HG03064 (cell line): ENCODE data around the gene BARHL2.

Experiments
- ATAC-seq: cut with Tn5 transposase; IDR thresholded peaks from one replicate; pipeline ENCODE4 v1.9.1; 2021; ENCODE audit warnings: low read depth; ENCODE audit not compliant: unreplicated experiment

The BARHL2 gene

DNA sequence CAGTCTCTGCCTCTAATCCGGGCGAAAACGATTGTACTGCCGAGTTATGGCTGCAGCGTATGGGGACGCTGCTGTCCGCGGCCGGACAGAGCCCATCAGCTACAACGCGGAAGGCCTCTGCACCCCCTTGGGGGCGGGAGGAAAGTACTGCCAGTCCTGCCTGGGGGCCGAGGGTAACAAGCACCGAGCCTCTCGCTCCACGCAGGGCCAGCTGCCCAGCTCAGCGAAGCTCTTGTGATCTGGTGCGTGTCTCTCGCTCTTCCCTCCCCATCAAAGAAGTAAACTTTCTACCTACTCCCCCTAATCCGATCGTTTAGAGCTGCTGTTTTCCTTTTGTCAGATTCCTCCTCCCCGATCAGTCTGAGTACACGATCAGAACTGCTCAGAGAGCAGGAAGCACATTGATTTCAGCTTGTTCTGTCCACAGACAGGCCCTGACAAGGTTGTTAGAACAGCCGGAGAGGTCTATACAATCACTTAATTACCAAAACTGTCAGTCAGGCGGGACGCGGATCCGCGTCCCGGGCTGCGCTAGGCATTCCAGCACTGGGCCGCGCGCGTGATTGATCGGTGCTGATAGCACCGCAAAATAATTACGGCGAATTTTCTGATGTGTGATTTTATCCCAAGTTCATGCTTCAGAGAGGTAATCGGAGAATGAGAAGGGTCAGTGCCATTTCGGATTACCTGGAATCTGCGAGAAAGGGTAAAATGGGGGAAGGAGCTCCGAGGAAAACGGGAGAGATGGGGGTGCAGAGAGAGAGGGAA is 8.7 kb upstream of the BARHL2 start:
- ATAC-seq, result no peak

DNA sequence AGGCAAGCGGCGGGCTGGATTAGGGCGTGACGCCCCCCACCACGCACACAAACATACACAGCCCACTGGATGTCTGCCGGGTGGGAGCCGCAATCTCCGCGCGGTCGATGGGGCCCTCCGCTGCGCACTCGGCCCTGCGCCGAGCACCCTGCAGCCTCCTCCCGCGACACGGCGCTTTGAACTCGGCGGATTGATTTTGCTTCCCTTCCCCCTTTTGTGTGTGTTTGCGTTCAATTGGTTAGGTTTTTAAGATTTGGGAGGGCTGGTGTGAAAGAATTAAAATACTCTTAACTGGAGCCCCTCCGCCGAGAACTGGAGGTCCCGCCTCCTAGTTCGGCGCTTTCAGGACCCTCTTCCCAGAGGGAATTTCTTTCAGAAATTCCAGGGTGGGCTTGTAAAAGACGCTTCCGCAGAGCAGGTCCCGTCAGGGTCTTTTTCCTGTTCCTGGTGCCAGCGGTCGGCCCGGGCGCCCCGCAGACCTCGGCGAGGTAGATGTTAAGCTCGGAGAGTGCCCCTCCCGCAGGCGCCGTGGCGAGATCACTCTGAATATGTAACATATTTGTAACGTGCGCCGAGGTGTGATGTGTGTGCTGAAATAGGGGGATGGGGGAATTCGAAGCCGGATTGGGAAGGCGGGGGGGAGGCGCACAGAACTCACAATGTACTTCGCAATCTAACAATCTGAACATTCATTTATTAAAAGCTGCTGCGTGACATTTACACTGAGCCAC is 8.0 kb upstream of the BARHL2 start:
- no peak for ATAC-seq

DNA sequence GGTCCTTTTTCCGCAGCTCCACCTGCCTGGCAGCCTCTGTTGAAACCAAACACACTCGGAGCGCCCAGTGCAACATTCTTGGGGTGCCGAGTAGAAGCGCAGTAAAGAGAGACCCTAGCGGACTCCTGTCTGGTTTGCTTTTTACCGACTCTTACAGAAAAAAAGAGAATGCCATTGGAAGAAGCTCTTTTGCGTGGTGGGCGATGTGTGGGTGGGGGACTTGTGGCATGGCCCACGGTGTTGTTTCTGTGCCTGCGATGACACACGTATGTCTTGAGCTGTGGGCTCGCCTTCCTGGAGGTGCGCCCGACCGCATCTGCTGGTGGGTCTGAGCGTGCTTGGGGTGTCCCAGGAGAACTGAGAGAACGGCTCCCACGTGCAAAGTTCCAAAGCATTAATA is 7.3 kb upstream of the BARHL2 start:
- ATAC-seq, result no peak

DNA sequence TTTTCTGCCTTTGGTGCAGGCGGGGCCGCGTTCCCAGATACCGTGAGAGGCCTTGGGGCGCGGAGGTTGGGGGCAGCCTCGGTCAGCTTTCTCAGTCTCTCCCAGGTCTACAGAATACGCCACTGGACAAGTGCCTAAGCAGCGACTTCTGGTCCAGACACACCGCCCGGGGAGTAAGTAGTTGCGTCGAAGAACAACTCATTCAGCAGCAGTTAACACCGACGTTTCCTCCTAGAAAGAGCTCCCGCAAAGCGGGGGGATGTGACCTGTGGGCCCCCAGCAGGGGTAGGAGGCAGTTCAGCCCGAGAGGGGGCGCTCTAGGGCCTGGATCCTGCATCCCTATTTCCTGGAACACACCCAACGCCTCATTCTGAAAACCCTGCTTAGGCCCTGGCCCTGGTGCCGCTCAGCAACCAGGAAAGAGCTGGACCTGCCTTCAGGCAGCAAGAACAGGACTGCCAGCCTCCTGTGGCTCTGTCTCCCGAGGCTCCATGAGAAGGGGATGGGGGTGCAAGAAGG is 6.5 kb upstream of the BARHL2 start:
- ATAC-seq, result no peak

DNA sequence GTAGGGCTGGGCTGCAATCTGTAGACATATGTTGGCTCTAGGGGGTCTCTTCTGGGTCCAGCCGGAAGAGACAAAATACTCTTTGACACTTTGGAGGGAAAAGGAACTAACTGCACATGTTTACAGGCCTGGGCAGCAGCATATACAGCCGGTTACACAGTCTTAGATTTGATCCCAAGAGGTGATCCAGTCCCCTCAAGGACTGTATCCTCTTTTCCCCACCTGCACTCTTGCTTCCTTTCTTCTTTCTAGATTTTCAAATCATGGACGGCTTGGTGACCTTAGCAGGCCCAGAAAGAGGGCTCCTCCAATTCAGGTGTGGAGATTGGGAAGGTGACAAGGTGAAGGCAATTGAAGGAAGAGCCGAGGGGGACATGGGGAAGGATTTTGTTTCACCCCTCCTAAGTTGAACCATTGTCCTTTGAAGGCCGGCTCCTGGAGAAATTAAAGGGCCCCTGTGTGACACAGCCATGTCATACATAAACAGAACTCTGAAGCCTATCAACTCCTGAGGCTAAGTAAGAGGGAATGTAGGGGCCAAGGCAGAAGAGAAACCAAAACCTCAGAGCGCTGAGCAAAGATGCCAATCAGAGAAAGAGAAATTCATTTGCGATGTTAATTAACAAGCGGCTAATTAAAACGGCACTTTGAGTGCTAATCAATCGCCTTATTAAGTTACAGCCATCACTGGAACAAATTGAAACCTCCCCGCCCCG is 5.9 kb upstream of the BARHL2 start:
- no peak for ATAC-seq

DNA sequence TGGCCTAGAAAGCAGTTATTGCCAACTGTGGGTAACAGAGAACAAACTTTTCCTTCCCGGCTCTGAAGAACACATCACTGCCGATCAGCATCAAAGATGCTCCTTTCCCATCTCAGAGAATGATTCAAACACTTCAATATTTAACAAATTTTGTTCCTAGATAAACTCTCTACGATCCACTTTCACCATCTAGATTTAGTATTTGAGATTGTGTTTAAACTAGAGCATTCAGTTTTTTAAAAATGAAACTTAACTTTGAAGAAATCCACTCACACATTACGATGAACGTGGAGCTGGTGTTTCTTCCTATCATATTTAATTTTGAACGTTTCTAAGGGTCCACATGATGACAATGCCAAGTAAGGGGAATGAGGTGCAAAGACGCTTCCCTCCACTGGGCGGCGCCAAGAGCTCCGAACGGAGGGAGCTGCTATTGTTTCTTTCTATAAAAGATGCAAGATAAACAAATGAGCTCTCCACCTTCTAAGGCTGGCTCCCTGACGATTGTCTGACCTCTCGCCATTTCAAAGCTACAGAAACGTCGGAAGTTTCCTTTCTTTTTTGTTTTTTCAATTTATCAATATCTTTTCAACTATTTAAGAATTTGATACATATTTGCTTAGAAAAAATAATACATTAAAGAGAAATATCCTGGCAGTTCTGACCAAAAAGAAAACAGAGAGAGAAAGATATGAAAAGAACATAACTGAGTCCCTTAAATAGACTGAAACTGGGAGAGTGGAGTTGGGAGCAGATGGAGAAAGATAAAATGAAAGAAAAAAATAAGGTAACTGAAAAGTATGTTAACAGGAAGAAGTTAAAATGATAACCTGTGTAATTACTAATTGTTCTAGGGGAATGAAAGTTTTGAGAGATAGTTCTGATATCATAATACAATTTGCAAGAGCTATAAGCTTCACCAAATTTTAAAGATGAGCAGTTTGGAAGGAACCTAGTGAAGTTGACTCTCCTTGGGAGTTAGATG is 4.4 kb upstream of the BARHL2 start:
- ATAC-seq, result no peak

DNA sequence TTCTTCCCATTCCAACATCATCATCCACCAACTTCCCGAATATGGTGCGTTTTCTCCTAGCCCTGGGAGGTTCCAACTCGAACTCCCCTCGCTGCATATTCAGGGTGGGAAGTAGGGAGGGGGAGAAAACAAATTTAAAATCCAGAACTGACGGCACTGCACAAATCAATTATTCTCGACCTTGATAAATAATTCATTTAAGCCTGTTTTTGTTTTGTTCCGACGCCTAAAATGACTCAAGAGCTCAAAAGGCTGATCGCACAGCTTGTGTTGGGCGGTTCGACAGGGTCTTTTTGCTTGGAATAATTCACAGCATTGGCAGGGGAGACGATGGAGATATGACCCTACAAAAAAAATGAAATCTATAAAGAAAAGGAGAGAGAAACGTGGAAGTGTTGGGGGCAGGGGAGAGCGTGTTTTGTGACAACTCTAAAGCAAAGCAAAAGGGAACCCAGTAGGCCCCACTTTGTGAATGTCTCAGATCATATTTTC is 3.1 kb upstream of the BARHL2 start:
- no peak for ATAC-seq

DNA sequence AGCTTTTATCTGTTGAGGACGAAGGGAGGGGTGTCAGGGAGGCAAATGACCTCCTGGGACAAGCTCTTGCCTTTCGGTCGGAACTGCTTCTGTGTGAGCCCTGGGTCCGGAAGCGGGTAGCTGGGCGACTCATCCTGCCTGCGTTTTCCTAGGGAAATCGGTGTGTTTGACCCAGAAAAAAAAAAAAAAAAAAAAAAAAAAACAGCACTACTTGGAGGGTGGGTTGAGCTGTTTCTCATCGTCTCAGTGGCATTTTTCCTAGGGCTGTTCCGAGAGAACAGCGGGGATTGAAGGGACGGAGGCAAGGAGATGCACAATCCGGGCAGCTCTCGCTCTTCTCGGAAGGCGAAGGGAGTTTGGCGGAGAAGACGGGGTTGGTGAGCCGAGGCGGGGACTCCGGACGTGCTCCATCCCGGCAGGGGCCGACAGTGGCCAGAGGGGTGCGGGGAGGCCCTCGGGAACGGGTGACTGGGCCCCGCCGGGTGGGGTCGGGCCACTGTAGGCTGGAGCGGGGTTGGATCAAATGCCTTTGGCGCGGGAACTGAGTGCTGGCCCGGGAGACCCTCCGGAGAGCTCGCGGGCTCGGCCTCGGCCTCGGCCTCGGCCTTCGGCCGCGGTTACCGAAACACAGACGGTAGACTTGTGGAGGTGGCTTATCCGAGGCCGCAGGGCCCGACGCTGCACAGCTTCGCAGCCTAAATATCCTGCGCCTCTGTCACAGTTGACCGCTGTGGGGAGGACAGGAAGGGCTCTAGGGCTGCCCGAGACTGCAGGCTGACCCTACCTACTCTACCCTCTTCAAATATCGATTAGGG is 2.4 kb upstream of the BARHL2 start:
- no peak for ATAC-seq

DNA sequence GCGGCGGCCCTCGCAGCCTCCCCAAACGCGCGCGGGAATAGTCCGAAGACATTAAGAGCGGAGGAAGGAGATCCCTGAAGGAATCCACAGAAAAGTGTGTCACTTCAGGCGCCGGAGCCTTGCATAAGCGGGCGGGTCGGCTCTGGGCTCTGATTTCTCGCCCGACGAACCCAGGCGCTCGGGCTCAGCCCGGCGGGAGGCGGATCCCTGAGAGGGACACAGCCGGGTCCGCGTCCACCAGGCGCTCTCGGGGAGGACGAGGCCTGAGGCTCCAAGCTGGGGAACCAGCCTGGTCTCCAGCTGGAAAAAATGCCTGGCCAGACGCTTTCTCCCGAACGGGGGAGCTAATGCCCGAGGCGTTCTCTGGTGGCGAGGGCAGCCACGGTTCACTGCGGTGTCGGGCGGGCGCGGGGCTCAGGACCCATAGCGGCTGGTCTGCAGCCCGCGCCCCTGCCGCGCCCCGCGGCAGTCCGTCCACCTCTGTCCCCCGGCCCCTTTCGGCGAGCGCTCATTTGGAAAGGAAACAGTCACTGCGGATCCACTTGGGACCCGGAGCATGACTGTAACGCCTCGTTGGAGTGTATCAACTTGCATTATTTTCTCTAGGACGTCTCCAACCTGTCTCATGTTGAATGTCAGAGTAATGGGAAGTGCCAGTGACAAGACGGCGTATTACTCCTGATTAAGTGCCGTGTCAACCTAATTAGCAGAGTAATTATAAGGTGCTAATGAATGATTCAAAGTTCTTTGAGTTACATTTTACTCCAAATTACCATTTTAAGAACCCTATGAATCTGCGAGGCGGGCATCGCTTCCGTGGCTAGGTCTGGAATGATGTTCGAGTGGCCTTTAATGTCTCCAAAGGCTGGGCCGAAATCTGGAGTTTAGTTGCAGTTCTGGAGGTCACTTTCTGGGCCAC is 1.6 kb upstream of the BARHL2 start:
- ATAC-seq, result no peak

DNA sequence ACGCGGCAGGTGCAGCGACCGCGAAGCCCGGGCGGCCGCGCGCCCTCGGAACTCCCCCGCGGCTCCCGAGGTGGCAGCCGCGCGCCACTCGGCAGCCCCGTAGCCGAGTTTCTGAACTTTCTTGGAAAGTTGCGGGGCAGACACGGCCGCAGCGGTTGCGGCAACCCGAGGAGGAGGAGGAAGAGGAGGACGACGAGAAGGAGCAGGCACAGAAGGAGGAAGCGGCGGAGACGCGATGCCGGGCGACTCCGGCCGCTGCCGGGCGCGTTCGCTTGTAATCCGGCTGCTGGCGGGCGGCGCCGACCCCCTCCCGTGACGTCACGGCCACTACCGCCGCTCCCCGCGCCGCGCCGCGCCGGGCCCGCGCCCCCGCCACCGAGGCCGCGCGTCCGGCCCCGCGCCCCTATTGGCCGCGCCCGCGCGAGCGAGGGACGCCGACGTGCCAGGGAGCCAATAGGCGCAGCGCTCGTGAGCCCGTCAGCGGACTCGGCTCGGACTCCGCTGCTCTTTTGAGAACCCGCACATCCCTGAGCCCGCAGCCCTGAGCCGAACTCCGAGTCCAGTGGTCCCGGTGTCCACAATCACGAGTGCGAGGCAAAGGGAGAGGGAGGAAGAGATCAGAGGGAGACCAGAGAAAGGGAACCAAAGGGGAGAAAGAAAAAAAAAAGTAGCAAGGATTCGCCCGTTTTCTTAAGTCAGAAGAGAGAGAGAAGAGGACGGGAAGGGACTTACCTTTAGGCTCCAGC is 736 bp upstream of the BARHL2 start:
- no peak for ATAC-seq

DNA sequence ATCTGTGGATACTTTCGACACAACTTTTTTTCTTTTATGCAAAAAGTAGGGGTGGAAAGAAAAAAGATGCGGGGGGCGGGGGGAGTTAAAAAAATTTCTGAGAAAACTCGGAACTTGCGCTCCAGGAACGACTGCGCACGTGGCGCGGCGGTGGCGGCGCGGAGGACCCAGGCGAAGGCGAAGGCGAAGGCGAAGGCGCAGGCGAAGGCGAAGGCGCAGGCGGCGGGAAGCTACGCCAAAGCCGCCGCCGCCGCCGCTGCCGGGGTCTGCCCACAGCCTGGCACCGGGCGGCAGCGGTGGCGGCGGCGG is 208 bp upstream of the BARHL2 start:
- ATAC-seq, result no peak

DNA sequence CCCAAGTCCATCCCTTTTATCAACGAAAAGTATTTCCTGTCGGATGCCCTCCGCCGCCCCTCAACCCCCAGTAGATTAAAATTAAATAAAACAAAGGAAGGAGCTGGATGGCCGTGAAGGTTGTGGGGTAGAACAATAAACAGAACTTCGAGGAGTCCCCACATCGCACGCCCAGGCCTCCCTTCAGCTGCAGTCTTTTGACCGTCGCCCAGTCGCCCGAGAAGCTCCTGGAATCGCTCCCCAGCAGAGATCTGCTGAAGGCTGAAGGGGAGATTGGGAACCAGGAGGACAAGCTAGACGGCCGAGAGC is 905 bp downstream of the BARHL2 start:
- ATAC-seq, result no peak

DNA sequence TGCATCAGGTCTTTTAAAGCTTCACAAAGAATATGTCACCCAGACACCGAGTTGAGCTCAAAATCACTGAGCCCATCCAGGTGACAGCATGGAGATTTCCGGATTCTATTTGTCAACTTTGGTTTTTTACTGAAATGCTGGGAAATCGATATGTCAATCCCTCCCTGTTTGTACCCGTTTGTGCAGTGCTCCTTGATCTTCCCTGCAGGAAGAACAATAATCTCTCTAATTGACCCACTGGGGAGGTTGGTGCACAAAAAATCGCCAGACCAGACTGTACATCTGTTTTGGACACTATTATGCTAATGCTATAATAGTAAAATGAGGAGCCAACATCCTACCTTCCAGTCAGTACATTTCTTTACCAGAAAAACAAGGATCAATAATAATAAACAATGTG is 1.8 kb downstream of the BARHL2 start:
- ATAC-seq, result no peak

DNA sequence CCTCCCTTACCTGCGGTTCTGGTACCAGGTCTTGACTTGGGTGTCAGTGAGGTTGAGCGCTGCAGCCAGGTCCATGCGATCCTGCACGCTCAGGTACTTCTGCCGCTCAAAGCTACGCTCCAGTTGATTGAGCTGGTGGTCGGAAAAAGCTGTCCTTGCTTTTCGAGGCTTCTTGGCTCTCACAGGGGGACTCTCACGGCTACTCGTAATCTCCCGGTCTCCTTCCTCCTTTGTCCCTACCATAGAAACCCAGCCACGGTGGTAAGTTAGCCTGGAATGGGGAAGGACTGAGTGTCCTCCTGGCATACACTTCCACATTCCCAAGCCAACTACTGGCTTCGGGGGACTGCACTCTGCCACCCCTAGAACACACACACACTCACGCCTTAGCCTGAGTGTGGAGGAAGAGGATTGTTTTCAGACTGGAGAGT is 2.6 kb downstream of the BARHL2 start:
- no peak for ATAC-seq

DNA sequence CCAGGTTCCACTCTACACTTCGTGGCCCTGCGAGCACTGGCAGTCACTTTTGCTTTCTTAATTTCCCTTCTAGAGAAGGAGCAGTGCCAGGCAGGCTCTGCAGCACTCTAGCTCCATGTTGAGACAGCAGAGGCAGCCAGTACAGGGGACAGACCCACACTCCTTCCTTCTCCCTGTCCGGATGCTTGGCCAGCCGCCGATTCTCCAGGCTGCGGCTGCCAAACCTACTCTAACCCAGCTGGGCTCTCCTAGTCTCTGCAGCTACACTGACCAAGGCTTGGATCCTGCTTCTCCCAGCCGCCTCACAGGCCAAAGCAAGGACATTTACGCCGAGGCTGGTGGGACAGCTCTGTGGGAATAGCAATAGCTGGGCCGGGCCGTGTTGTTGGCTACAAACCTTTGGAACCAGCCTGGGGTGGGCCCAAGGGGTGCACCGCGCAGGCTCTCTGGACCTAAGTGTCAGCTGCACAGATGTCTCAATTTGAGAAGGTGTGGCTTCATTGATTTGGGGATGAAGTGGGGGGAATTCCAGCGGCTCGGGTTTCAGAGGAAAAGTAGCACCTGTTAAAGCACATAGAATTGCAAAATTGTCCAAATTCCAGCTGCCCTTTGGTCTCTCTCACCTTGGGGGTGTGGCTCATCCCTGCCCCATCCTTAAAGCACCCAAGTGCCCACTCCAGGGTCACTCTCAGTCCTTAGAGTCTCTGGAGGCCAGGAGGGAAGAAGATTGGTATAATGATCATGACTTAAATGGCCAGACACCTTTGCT is 3.2 kb downstream of the BARHL2 start:
- no peak for ATAC-seq

DNA sequence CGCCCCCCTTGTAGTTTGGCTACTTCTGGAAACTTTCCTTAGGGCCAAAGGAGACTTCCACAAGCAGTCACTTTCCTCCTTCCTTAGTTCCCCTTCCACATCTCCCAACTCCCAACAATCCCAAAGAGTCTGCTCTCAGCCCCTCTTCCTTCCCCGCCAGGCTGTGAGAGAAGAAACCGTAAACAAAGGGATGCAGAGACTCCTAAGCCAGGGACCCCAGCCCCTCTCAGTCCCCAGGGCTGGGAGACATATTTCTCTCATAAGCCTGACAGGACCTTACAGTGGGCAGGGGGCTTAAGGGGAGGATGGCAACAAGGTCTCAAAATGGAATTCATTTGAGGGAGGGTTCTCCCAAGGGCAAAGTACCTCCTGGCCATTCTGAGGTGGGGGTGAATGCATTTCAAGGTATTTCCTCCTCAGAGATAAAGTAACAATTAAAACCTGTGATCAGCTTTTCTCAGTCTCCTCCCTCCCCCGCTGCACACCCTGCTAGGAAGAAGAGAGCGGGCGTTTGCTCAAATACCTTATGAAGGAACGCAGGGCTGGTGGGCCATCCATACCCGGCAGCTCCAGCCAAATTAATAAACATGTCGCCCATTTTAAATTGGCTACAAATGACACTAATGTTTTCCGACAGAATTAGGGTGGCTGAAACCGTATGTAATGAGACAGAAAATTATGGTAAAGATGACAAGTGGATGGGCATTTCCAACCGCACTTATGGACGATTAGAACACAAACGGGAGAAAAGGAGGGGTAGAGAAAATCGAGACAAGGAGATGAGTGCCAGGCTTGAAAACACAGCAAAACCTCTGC is 4.0 kb downstream of the BARHL2 start:
- no peak for ATAC-seq
